ENCODE results near the gene ATG14. TPM values are rescaled to one million over a fixed set of nuclear protein-coding genes. Genes with fewer than 3 reads are reported as not detected.

ATG14 gene
- polyA plus RNA-seq, 1 donor: 15.1 TPM

DNA sequence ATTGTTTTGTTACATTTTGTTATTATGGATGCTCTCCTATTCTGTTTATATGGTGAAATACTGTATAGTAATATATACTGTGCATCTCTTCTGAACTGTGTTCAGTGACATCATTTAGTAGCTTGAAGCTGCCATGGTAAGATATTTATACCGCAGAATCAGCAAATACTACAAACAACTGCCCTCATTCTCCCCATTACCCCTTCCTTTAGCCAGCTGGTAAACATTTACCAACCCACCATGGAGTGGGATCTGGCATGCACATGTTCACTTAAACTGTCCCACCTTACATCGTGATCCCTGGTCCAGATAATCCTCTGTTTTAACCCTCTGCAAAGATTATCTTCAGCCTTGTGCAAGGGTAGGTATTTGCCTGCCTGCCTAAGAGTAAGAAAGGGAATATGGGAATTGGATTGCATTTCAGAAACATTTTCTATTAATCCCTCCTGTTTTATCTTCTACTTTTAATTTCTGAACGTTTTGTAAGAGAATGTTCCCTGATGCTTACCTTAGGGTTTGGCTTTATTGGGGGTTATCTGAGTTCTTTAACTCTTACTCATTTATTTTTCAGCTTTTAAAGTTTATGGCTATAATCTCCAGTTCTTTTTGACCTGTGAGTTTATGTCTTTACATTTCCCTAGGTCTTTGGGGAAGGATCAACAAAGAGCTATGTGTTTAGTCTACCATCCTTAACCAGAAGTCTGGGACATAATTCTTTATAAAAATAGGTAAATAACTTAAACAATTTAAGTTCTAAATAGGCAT is 93.9 kb downstream of the ATG14 start:
- no peak for DNase-seq (ENCODE audit: low read depth)

DNA sequence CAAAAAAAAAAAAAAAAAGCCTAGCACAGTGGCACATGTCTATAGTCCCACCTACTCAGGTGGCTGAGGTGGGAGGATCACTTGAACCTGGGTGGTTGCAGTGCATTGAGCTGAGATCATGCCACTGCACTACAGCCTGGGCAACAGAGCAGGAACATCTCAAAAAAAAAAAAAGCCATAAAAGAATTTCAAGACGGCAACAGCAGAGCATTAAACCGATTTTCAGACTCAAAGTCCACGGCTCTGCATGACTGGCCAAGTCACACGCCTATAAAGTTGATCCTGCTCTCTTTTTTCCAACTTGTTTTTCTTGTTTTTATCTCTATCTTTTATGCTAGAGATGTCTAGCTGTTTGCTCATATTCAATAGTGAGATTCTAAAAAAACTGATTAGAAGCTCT is 95.1 kb downstream of the ATG14 start:
- no peak for DNase-seq (ENCODE audit: low read depth)

Other genes starting within 250 kb of the ATG14 start
- gene DLGAP5, start 220.2 kb downstream of the ATG14 start, polyA plus RNA-seq (ENCODE audit: insufficient read length): 8.6 TPM
- gene FBXO34, start 140.4 kb downstream of the ATG14 start, polyA plus RNA-seq (ENCODE audit: insufficient read length): 15.8 TPM
- gene TBPL2, start 28.8 kb upstream of the ATG14 start, polyA plus RNA-seq (ENCODE audit: insufficient read length): 0.15 TPM
- 159 TPM for gene KTN1, start 168.4 kb upstream of the ATG14 start, polyA plus RNA-seq (ENCODE audit: insufficient read length)